Stimulated activated CD8-positive, alpha-beta memory T cell treated with anti-CD3 and anti-CD28 coated beads, Interleukin-12 subunit alpha, Interleukin-12 subunit beta, amount 100 ng/mL, for 4 hours (primary cell): Measurements from ENCODE around the gene FBXO38.

ENCODE experiments used
- DNase-seq: peaks from one replicate; pipeline ENCODE4 v3.0.0-alpha.2; 2020; ENCODE audit warnings: low read depth

The FBXO38 gene

DNA sequence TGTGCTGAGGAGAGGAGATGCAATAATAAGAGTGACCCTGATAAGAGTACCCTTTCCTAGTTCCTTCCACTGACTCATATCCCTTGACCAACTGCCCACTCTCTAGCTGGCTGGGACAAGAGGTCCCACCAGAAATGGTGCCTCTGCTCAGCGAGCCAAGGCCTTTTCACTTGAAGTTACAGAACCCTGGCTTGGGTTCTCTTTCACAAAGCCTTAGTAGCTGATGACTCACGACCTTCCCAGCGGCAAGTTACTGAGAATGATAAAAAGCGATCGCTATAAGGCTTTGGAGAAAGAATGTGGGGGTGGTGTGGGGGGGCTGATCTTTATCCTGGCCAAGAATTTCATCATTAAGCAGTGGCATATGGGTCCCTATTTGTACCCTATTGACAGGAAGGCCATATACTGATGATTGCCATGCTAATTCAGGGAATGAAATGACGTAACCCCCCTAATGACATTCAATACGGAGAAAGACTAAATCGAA lies 90.3 kb downstream of the FBXO38 start:
- no peak for DNase-seq

DNA sequence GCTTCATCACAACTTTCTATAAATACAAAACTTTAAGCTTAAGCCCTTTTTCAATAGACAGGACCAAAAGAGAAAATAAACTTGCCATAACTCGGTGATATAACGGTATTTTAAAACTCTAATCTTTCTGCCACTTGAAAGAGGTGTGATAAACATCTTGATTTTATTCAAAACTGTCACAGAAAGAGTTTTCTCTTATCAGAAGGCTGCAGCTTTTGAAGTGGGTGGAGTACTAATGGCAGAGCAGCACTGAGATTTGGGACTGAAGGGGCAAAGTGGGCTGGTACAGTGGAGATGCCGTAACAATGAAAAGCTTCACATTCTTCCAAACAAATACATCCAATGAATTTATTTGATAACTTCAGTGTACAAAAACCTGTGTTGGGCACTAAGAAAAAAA lies 92.5 kb downstream of the FBXO38 start:
- no peak for DNase-seq

DNA sequence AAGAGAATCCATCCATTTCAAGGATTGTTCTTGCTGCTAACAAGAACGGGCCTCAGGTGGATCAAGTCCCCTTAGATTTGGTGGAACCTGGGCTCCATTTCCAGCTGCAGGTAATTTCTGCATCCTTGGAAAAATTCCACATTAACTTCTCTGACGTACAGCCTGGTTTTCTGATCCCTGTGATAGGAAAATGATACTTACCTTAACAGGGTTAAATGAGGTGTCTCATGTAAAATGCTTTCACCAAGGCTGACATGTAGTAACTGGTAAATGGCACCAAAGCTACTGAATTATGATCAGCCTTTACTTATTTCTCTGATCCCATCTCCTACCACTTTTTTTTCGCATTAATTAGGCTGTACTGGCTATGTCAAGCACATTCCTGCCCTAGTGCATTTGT lies 93.7 kb downstream of the FBXO38 start:
- no peak for DNase-seq

DNA sequence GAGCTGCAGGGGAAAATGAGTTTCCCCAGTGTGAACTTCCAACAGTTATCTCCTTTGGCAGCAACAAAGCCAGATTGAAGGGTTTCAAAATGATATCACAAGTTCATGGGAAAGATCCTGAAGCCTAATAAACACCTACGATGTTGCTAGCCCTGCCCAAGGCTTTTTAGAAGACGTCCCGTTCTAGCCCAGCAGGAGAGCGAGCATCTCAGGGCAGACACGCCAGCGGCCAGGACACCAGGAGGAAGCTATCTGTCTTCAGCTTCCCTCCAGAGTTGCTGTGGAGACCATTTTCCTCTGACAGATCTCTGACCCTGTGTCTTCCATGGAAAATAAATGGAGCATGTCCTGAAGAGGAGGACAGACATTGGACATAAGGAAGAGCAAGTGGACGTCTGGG lies 98.4 kb downstream of the FBXO38 start:
- no peak for DNase-seq

DNA sequence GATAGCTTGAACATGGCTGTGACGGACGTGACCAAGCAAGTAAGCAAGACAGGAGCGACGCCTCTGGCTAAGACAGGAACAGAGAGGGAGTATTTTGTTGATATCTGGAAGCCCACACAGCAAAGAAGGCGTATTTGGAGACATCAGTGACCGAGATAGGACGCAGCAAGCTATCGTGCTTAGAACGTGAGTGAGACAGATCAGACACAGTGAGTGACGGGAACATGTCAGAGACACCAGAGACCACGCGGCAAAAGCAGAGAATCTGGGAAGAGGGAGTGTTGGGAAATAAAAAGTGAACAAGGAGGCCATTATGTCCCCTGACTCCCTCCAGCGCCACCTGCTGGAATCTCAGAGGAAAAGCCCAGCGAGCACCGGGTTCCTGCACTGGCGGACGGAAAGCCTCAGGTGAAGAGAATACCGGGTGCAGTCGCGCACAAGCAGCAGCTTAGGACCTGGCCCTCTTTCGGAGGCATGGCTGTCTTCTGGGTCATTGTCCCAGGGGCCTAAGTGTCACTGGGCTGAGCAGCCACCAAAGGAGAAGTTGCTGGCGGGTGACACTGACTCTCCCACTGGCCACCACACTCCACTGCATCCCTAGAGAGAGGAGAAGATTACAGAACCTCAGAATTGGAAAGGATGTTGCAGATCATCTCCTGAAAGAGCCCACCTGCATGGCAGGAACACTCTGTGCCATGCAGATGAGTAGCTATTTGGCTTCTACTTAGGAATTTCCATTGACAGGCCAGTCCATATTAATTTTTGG lies 99.1 kb downstream of the FBXO38 start:
- peak; percentile 3 for DNase-seq

DNA sequence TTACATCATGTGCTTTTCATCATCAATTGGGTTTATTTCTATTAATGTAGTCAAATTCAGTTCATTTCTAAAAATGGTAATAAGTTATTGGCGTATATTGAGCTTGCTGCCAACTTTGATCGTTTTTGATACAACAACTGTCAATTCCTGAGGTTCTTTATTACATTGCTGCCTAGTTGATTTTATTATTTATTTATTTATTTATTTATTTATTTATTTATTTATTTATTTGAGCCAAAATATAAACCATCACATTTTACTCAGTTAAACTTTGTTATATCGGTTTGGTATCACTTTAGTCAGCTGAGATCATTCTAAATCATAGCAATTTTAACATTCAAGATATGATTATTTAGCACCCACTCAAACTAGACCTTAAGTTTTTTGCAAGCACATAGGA lies 100.0 kb downstream of the FBXO38 start:
- no peak for DNase-seq

DNA sequence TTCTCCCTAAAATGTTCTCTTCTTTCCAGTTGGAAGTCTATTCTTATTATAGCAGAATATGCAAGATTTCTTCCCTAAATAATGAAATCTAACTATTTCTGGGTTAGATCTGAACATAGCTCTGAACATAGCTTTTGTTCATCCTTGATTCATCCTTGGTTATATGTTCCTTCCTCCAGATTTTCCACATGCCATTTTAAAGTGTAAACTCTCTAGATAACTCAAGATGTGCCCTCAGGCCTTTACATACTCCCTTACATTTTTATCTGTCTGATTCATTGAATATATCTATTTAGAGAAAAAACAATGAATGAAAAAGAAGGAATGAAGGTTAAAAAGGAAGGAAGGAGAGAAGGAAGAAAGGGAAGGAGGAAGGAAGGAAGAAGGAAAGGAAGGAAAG lies 100.9 kb downstream of the FBXO38 start:
- DNase-seq = no peak

DNA sequence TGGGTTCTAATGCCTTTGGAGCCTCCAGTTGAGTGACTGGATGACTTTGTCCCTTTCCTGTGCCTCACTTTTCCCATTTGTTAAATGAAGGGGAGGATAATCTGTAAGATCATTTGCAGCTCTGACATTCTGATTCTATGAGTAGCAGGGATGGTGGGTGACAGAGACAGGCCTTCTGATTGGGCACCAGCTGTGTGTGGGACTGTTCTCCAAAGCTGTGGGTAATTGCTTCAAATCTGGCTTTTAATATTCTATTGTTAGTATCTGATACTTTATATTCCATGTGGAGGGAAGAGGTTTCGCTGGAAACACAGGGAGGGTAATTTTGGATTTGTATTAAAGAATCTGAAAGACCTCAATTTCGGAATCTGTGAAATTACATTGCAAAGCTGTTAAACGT lies 102.7 kb downstream of the FBXO38 start:
- no peak for DNase-seq

DNA sequence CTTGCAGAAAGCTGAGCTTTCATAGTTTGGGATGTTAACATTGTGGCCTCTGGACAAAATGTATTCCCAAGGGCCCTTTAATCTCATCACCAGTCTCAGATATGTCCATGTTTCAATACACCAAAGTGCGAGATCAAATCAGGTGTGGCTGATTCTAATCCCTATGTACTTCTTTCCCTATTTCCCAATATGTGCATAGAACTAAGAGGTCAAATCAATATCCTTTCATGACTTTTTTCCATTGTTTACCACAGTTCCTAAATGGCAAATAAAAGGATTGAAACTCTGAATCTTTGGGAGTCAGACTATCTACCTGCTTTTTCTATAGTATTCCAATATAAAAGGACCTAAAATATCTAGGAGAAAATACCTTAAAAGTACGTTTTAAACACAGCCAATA lies 105.0 kb downstream of the FBXO38 start:
- DNase-seq = no peak

DNA sequence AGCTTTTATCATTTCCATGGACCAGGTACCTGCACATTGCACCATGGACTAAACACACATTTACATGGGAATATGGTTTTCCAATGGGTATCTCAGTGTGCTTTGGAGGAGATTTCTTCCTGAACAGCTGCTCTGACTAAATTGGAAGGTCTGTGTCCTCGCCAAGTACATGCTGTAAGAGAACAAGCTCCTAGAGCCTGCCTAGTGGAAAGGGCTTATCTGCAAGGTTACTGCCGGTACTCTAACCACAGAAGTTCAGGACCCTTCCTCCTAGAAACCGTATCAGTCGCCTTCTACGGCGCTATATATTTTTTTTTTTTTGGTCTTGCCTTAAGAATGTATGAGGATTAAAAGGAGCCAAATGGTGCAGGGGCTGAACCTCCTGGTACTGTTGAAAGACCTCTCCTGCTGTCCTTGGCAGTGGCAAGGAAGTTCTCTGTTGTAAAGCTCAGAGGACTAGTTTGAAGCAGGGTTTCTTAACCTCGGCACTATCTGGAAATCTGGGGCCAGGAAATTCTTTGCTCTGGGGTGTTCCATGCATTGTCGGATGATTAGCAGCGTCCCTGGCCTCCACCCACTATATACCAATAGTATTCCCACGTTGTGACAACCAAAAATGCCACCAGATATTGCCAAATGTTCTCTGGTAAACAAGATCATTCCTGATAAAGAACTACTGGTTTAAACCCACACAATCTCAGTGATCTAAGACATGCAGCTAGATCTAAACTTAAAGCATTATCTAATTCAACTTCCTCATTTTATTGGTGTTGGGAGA lies 107.4 kb downstream of the FBXO38 start:
- DNase-seq = no peak

DNA sequence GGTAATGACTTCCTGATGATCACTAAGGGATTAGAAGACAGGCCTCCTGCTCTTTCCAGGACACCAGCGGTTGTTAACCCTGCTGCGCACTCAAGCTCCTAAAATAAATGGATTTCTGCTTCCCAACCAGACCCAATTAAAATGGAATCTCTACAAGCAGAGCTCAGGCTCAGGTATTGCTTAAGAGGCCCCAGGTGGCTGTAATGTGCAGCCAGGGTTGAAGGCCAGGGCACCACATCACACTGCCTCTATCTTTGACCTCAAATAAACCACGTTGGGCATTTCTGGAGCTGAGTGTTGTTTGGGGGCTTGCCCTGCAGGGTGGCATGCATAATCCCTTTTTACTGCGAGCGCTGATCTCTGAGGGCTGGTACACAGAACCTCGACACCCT lies 108.0 kb downstream of the FBXO38 start:
- DNase-seq = no peak

DNA sequence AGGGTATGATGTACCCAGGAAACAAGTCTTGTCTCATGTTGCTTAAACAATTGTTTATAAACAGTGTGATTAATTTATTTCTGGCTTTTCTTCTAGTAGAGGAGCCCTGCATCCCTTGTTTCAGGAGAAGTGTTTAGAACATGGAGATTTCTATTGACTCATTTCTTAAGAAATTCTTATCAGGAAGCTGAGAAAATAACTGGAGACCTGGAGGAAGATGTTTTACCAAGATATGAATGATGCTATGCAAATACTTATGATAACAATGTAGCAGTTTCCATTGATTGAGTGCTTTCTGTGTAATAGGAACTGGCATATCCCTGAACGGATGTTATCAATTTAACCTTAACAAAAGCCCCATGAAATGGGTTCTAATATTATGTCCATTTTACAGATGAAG lies 108.6 kb downstream of the FBXO38 start:
- DNase-seq = no peak
